ENCODE results near the gene NUP205.

DNA sequence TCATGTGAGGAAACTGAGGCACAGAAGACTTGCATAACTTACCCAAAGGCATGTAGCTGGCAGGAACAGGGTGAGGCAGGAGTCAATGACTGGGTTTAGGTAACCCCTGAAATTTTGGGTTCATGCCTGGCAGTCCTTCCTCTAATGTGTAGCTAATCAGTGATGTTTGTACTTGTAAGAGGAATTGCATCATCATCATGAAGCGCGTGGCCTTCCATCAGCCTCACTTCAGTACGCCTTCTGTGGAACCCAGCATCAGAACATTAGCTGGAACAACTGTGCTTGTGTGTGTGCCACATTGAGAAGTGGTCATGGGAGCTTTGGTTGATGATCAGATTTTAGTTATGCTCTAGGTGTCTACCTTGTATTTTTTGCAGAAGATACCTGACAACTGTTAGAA, 86.4 kb downstream of the NUP205 start:
- no peak for TF ChIP-seq CTCF (IDR thresholded peaks at IDR 0.05; ENCODE audit: low read length)
- TF ChIP-seq EZH2 (IDR thresholded peaks at IDR 0.05; ENCODE audit: borderline replicate concordance, low read length), result no peak

All from OCI-LY1 (cell line).